H9 (cell line): Measurements from ENCODE around the gene DLEC1. TPM values are rescaled to one million over a fixed set of nuclear protein-coding genes. Genes with fewer than 3 reads are reported as not detected.

ENCODE experiments used
- DNase-seq: peaks from one replicate; pipeline ENCODE4 v3.0.0-alpha.2; 2017
- H2AFZ ChIP-seq: one replicate; pipeline ENCODE4 v1.6.1; 2013; ENCODE audit warnings: mild to moderate bottlenecking, low read length, control low read depth, moderate library complexity
- H2AK5ac ChIP-seq: 2 replicates; pipeline ENCODE4 v1.6.1; 2013; ENCODE audit warnings: low read length, control low read depth, mixed read lengths; ENCODE audit not compliant: insufficient read length
- H2BK120ac ChIP-seq: one replicate; pipeline ENCODE4 v1.6.1; 2013; ENCODE audit warnings: low read depth, mild to moderate bottlenecking, low read length, control low read depth, inconsistent platforms; ENCODE audit not compliant: poor library complexity, severe bottlenecking
- H2BK12ac ChIP-seq: 2 replicates; pipeline ENCODE4 v1.6.1; 2013; ENCODE audit warnings: low read length, control low read depth, mixed read lengths, low read depth; ENCODE audit not compliant: insufficient read length
- H2BK15ac ChIP-seq: 2 replicates; pipeline ENCODE4 v1.6.1; 2013; ENCODE audit warnings: low read depth, low read length, control low read depth
- H2BK20ac ChIP-seq: one replicate; pipeline ENCODE4 v1.6.1; 2013; ENCODE audit warnings: low read depth, mild to moderate bottlenecking, low read length, control low read depth, inconsistent platforms; ENCODE audit not compliant: poor library complexity, severe bottlenecking
- H2BK5ac ChIP-seq: 2 replicates; pipeline ENCODE4 v1.6.1; 2013; ENCODE audit warnings: low read length, control low read depth, mixed read lengths; ENCODE audit not compliant: insufficient read length
- H3K14ac ChIP-seq: 2 replicates; pipeline ENCODE4 v1.6.1; 2013; ENCODE audit warnings: low read length, control low read depth; ENCODE audit not compliant: insufficient read depth
- H3K18ac ChIP-seq: 2 replicates; pipeline ENCODE4 v1.6.1; 2013; ENCODE audit warnings: low read depth, mild to moderate bottlenecking, mixed read lengths, low read length, control low read depth; ENCODE audit not compliant: insufficient read length
- H3K23ac ChIP-seq: 2 replicates; pipeline ENCODE4 v1.6.1; 2013; ENCODE audit warnings: low read length, control low read depth, mixed read lengths, low read depth; ENCODE audit not compliant: insufficient read length
- H3K23me2 ChIP-seq: 2 replicates; pipeline ENCODE4 v1.6.1; 2013; ENCODE audit warnings: low read depth, mild to moderate bottlenecking, mixed read lengths, low read length, control low read depth; ENCODE audit not compliant: insufficient read length, poor library complexity, severe bottlenecking
- H3K27ac ChIP-seq: 2 replicates; pipeline ENCODE4 v1.5.1; 2013; ENCODE audit warnings: low read length, control low read depth, mixed read lengths, low read depth; ENCODE audit not compliant: insufficient read length
- H3K27me3 ChIP-seq: 2 replicates; pipeline ENCODE4 v1.6.1; 2013; ENCODE audit warnings: low read length, control low read depth, inconsistent platforms; ENCODE audit not compliant: insufficient read depth
- H3K4ac ChIP-seq: 2 replicates; pipeline ENCODE4 v1.6.1; 2013; ENCODE audit warnings: low read depth, mild to moderate bottlenecking, control low read depth, inconsistent platforms, low read length, moderate library complexity
- H3K4me1 ChIP-seq: 2 replicates; pipeline ENCODE4 v1.6.1; 2013; ENCODE audit warnings: low read length, control low read depth, inconsistent platforms; ENCODE audit not compliant: insufficient read depth
- H3K4me2 ChIP-seq: 2 replicates; pipeline ENCODE4 v1.6.1; 2013; ENCODE audit warnings: low read length, control low read depth, mixed read lengths; ENCODE audit not compliant: insufficient read length, insufficient read depth
- H3K56ac ChIP-seq: 2 replicates; pipeline ENCODE4 v1.6.1; 2013; ENCODE audit warnings: low read depth, mild to moderate bottlenecking, mixed read lengths, low read length, control low read depth; ENCODE audit not compliant: insufficient read length
- H3K79me1 ChIP-seq: 2 replicates; pipeline ENCODE4 v1.6.1; 2013; ENCODE audit warnings: low read depth, mild to moderate bottlenecking, moderate library complexity, low read length, control low read depth, inconsistent platforms; ENCODE audit not compliant: insufficient read depth, poor library complexity, severe bottlenecking
- H3K79me2 ChIP-seq: 2 replicates; pipeline ENCODE4 v1.6.1; 2013; ENCODE audit warnings: low read length, control low read depth, inconsistent platforms; ENCODE audit not compliant: insufficient read depth
- H3K9ac ChIP-seq: 2 replicates; pipeline ENCODE4 v1.6.1; 2013; ENCODE audit warnings: low read length, control low read depth, mixed read lengths; ENCODE audit not compliant: insufficient read length; ENCODE audit errors: extremely low read depth
- H3K9me3 ChIP-seq: one replicate; pipeline ENCODE4 v1.6.1; 2013; ENCODE audit warnings: low read depth, low read length, inconsistent platforms; ENCODE audit not compliant: control insufficient read depth
- H3T11ph ChIP-seq: one replicate; pipeline ENCODE4 v1.6.1; 2013; ENCODE audit warnings: mild to moderate bottlenecking, low read length, control low read depth, inconsistent platforms
- H4K20me1 ChIP-seq: one replicate; pipeline ENCODE4 v1.6.1; 2013; ENCODE audit not compliant: control insufficient read depth, insufficient read length, insufficient read depth
- H4K5ac ChIP-seq: 2 replicates; pipeline ENCODE4 v1.6.1; 2013; ENCODE audit warnings: low read depth, mild to moderate bottlenecking, mixed read lengths, low read length, control low read depth; ENCODE audit not compliant: insufficient read length
- H4K8ac ChIP-seq: replicated peaks from 2 replicates; pipeline ENCODE4 v1.6.1; 2013; ENCODE audit warnings: low read length, control low read depth, mixed read lengths, low read depth; ENCODE audit not compliant: insufficient read length
- H4K91ac ChIP-seq: 2 replicates; pipeline ENCODE4 v1.6.1; 2013; ENCODE audit warnings: low read depth, mild to moderate bottlenecking, moderate library complexity, mixed read lengths, low read length, control low read depth; ENCODE audit not compliant: insufficient read length
- H3K27ac Mint-ChIP-seq, 3 experiments: 2 replicates in 2 of 3; 3 replicates in 1 of 3; pipeline ENCODE4 v1.8.0; 2020 to 2021; ENCODE audit warnings: mixed read lengths in 3 of 3, mild to moderate bottlenecking in 1 of 3, moderate library complexity in 1 of 3
- H3K27me3 Mint-ChIP-seq: 2 replicates; pipeline ENCODE4 v1.8.0; 2021; ENCODE audit warnings: low read depth, mild to moderate bottlenecking, moderate library complexity, mixed read lengths
- H3K36me3 Mint-ChIP-seq, 3 experiments: 2 replicates in 2 of 3; 3 replicates in 1 of 3; pipeline ENCODE4 v1.8.0; 2020 to 2021; ENCODE audit warnings: low read depth in 3 of 3, mixed read lengths in 3 of 3; ENCODE audit not compliant: insufficient read depth in 1 of 3
- H3K4me1 Mint-ChIP-seq, 2 experiments: 2 replicates each; pipeline ENCODE4 v1.8.0; 2020; ENCODE audit warnings: mixed read lengths in 2 of 2
- H3K4me3 Mint-ChIP-seq, 2 experiments: 2 replicates in 1 of 2; 3 replicates in 1 of 2; pipeline ENCODE4 v1.8.0; 2020 to 2021; ENCODE audit warnings: mild to moderate bottlenecking in 2 of 2, mixed read lengths in 2 of 2, moderate library complexity in 1 of 2
- H3K9me3 Mint-ChIP-seq, 2 experiments: 2 replicates in 1 of 2; 3 replicates in 1 of 2; pipeline ENCODE4 v1.8.0; 2020; ENCODE audit warnings: mild to moderate bottlenecking in 2 of 2, mixed read lengths in 2 of 2, moderate library complexity in 1 of 2
- CTCF ChIP-seq: fragments of 200-600 bp; sonication (generic); conservative IDR thresholded peaks from 3 replicates; pipeline ENCODE4 v1.8.0; 2021; ENCODE audit warnings: antibody characterized with exemption, mild to moderate bottlenecking
- WGBS: extraction: QIAGEN DNeasy Blood & Tissue Kit; methylation state at CpG from one replicate; pipeline ENCODE4 v1.1.7; 2013; ENCODE audit warnings: missing lambda C conversion rate, low lambda C conversion rate, mixed read lengths; ENCODE audit not compliant: insufficient read length; ENCODE audit errors: extremely low coverage; 5-methylcytosine and 5-hydroxymethylcytosine counted together
- total RNA-seq: library from RNA; stranded (reverse); gene quantifications from 2 replicates; pipeline ENCODE4 v1.2.1, GENCODE V29; 2021

DLEC1 gene
- total RNA-seq, 1 experiment from 2014 or later = 2.1 TPM

GRCh38 chr3:38090453-38090852 is 51.4 kb downstream of the DLEC1 start:
- Histone ChIP-seq H2AFZ (no peak overlapping the region), H3K23ac (no peak overlapping the region), H3K56ac (no peak overlapping the region), H4K20me1 (no peaks in the 10 kb centered on the region), H3K79me1 (no peaks in the 10 kb centered on the region), H3K79me2 (no peaks in the 10 kb centered on the region), H3K27me3 (no peaks in the 10 kb centered on the region), H2AK5ac (no peak overlapping the region), H3K27ac (no peak overlapping the region), H3K4me2 (no peak overlapping the region), H4K91ac (no peak overlapping the region), H3K4me1 (no peaks in the 10 kb centered on the region), H2BK12ac (no peak overlapping the region), H3K23me2 (no peaks in the 10 kb centered on the region), H3K9ac (no peak overlapping the region), H3K4ac (no peak overlapping the region), H4K8ac (no peak overlapping the region), H4K5ac (no peak overlapping the region), H3T11ph (no peak overlapping the region), H2BK5ac (no peak overlapping the region), H2BK20ac (no peak overlapping the region), H3K14ac (no peak overlapping the region), H3K18ac (no peak overlapping the region), H2BK120ac (no peak overlapping the region), H3K9me3 (no peaks in the 10 kb centered on the region), H2BK15ac (no peak overlapping the region)
- no peaks in the 10 kb centered on the region for H3K36me3 Mint-ChIP-seq
- H3K4me1 Mint-ChIP-seq = no peaks in the 10 kb centered on the region
- no peak overlapping the region for H3K27ac Mint-ChIP-seq
- WGBS = no CpG with 5 or more reads among the region's 3 CpGs
- no peak overlapping the region for H3K4me3 Mint-ChIP-seq
- no peak for DNase-seq
- no peak for TF ChIP-seq CTCF
- peaks cover 3% of the 10 kb centered on the region; the same call in 1 of the 2 replicates for H3K27me3 Mint-ChIP-seq
- no peaks in the 10 kb centered on the region; a peak in 1 of 5 replicates for H3K9me3 Mint-ChIP-seq
